Measurements from ENCODE around the gene FBXO2. TPM values are rescaled to one million over a fixed set of nuclear protein-coding genes. Genes with fewer than 3 reads are reported as not detected.

Gene FBXO2
- total RNA-seq, 1 donor from 2014 or later: 2.2 TPM

DNA sequence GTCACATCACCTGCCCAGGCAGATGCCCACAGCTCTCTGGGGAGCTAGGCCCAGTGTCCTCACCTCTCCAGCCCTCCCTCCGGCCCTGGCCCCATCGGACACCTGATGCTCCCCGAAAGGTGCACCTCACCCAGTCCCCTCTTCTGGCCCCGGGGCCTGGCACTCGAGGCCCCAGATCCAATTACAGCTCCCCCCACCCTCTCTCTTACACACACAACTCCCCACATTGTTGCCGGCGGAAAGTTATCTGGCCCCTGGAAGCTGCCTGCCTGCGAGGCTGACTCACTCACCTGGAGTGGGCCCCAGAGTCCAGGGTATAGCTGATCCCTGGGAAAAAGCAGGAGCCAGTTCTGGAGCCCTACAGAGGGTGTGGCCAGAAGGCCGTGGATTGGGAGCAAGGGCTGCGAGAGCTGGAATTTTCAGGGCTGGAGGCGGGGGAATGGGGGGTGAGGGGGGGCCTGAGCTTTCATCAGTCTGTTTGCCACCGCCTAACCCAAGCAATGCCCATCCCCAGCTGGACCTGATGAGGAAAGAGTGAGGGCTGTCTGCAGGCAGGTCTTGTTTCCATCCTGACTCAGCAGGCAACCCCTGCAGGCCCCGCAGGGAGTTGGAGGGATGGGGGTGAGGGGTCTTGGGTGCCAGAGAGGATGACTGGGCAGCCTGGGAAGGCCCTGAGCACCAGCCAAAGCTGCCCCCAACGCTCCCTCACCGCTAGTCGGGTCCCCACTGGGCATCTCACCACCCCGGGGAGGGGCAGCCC, 948 bp downstream of the FBXO2 start:
- no peak for DNase-seq (ENCODE audit: low read depth in 2 of 2)

DNA sequence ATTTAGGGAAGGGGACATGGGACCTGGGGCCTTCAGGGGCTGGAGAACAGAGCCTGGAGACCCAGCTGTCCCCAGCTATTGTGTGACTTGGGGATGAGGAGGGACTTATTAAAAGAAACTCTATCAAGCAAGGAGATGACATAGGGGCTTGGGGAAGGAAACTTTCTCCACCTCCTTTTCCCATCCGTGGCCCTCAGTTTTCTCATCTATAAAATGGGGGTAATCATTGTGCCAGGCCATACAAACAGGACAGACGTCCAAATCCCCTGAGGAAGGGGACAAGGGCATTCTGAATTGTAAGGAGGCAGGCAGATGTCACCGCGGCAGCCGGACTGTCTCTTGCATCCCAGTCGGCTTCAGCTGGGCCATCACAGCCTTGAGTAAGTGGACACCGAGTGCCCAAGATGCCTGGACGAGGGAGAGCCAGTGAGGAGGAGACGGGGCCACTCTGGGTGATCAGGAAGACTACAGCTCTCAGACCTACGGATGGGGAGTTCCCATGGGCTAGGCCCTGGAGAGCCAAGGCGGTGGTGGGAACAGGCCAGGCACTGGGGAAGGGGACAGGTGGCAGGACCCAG, 1.9 kb downstream of the FBXO2 start:
- DNase-seq (ENCODE audit: low read depth in 2 of 2): no peak

DNA sequence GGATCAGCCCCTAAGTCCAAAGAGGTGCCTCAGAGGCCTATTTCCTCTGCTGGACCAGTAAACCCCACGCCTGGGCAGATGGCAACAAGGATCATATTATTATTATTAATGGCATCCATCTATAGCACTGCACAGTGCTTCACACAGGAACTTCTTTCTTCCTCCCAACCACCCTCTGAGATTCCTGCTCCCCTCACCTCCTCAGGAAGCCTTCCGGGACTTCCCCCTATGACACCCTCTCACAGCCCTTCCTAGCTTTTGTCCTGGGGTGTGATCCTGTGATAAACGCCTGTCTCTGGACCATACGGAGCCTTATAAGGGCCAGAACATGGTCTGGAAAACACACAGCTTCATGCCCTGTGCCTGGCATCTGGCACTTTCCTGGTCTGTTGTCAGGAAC, 3.2 kb downstream of the FBXO2 start:
- DNase-seq (ENCODE audit: low read depth in 2 of 2): no peak

GRCh38 chr1:11650331-11650991, 3.8 kb downstream of the FBXO2 start:
- DNase-seq (ENCODE audit: low read depth in 2 of 2): peak; percentile 78 to 90

DNA sequence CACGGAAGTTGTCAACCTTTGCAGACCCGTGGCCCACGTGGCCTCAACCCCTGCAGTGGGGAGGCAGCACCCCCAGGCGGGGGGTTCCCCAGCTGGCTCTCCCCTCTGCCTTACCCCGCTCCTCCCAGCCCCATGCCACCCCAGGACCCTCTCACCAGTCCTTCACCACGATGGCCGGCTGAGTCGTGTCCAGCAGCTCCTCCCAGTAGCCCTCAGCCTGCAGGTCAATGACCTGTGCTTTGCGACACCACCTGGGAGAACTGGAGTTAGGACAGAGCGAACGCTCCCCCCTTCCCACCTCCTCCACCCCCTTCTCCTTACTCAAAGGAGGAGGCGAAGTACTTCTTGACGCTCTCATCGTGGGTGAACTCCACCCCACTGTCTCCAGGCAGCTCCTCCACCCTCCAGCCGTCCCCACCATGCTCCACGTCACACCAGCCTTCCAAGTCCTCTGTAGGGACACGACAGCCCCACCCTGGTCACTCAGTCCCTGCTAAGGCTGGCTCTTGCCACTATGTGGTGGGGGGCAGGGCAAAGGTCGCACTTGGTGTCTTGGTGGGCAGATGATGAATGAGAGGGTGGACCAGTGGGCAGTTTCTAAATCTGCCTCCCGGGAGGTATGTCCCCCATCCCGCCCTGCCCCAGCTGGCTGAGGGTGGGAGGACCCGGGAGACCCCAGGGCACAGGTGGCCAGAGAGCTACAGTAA, 4.5 kb downstream of the FBXO2 start:
- DNase-seq (ENCODE audit: low read depth in 2 of 2): no peak

DNA sequence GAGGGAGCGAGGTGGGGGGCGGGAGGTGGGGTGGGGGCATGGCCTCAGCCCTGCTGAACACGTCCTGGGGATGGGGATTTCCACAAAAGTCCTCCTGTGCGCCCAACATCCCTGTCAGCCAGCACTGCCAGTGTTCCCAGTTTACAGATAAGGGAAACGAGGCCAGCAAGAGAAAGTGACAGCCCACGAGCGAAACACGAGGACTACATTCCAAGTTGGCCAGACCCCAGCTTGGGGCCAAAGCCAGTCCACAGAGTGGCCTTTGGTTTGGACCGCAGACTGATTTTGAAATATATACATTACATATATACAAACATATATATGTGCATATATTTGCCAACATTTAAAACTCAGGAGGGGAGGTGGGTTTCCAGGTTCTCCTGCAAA, 5.0 kb downstream of the FBXO2 start:
- no peak for DNase-seq (ENCODE audit: low read depth in 2 of 2)

DNA sequence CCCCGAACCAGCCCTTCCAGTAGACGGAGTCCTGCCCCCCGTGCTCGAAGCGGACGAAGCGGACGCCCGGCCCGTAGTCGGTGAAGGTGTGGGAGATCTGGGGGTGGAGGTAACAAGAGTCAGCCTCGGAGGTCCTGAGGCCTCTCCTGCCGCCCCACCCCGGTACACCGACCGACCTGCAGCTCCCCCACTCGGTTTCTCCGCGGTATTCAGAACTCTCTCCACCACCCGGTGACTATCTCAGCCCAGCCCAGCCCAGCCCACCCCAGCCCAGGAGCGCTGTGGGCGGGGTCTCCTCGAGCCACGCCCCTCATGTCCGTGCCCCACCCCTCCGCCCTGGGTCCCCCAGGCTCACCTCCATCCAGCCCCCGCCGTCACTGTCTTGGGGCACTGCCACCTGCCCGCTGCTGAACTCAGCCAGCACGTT, 5.5 kb downstream of the FBXO2 start:
- peak in 1 of 2 donors; percentile 26 for DNase-seq (ENCODE audit: low read depth in 2 of 2)

DNA sequence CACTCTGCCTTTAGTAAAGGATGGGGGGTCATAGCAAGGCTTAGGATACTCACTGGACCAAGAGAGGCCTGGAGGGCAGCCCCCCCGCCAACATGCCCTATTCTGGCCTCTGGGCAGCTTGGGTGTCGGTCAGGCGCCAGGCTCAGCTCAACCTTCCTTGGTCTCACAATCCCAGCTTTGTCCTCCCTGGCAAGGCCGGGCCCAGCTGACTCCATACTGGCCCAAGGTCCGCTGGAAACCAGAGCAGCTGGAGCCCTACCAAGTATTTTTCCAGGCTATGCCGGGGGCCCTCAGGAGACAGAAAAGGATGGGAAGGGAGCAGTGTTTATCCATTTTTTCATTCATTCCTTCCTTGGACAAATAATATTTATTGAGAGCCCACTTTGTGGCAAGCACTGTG, 6.2 kb downstream of the FBXO2 start:
- DNase-seq (ENCODE audit: low read depth in 2 of 2): no peak

GRCh38 chr1:11647333-11647732, 6.9 kb downstream of the FBXO2 start:
- no peak for DNase-seq (ENCODE audit: low read depth in 2 of 2)

- DNase-seq (ENCODE audit: low read depth in 2 of 2): no peak
Observed at GRCh38 chr1:11646317-11646716, 7.9 kb downstream of the FBXO2 start.

GRCh38 chr1:11645670-11646265, 8.5 kb downstream of the FBXO2 start:
- peak; percentile 80 to 90 for DNase-seq (ENCODE audit: low read depth in 2 of 2)

DNA sequence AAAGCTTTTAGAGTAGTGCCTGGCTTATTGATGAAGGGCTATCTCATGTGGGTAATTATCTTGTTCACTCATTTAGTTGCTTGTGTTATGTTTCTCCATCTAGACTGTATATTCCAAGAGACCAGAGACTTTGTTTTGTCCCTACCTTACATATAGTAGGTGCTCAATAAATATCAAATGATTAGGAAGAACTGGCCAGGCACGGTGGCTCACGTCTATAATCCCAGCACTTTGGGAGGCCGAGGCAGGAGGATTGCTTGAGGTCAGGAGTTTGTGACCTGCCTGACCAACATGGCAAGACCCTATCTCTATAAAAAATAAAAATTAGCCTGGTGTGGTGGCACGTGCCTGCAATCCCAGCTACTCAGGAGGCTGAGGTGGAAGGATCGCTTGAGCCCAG, 9.0 kb downstream of the FBXO2 start:
- no peak for DNase-seq (ENCODE audit: low read depth in 2 of 2)

- no peak for DNase-seq (ENCODE audit: low read depth in 2 of 2)
Observed at GRCh38 chr1:11643782-11644181, 10.4 kb downstream of the FBXO2 start.

- DNase-seq (ENCODE audit: low read depth in 2 of 2): peak; percentile 71 to 81
Observed at GRCh38 chr1:11642418-11643017, 11.7 kb downstream of the FBXO2 start.

DNA sequence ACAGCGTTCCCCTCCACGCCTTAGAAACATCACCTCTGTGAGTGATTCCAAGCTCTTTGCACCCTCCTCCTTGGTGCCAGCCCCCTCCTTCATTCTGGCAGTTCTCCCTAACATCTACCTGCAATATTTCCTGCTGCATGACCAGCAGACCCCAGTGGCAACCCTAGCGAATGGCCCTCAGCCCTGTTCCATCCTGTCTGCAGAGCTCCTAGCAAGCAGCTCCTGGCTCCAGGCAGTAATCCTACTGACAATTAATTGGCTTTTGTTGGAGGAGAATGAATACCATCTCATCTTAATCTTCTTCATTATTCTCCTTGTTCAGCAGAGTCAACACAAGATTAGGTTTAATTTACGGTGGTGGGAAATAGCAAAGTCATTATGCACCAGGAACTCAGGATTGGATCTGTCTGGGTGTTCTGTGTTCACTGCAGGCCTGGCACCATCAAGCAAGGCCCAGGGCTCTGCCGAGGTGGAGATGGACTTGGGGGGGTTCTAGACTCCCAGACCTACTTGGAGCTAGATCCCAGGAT, 12.4 kb downstream of the FBXO2 start:
- no peak for DNase-seq (ENCODE audit: low read depth in 2 of 2)

DNA sequence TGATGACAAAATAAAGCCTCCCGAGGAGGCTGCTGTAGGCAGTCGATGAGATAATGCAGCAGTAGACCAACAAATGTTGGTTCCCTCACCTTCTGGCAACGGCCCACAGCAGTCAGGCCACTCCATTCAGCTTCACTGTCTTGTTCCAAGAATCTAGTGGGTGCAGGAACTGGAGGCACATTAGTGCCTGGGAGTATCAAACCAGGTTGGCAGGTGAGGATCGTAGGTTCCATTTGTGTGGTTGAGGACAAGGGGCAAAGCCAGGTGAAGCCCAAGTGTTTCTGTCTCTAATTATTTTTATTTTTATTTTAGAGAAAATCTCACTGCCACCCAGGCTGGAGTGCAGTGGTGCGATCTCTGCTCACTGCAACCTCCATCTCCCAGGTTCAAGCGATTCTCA, 13.3 kb downstream of the FBXO2 start:
- no peak for DNase-seq (ENCODE audit: low read depth in 2 of 2)

DNA sequence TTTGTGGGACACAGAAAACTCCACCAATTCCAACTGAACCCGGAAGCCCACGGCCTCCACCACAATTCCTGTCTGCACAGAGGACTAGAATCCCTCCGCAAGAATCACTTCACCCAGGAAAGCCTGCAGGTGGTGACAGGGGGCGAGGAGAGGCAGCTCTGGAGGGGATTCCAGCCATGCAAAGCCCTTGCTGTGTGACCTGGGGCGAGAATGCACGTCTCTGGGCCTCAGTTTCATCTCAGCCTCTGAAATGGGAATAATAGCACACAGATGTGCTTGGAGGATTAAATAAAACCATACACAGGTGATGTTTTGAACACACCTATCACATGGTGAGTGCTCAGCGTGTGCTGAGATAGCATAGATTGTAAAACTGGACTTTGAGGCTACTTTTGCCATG, 14.1 kb downstream of the FBXO2 start:
- no peak for DNase-seq (ENCODE audit: low read depth in 2 of 2)

- DNase-seq (ENCODE audit: low read depth in 2 of 2): no peak
Observed at GRCh38 chr1:11639372-11639771, 14.9 kb downstream of the FBXO2 start.

DNA sequence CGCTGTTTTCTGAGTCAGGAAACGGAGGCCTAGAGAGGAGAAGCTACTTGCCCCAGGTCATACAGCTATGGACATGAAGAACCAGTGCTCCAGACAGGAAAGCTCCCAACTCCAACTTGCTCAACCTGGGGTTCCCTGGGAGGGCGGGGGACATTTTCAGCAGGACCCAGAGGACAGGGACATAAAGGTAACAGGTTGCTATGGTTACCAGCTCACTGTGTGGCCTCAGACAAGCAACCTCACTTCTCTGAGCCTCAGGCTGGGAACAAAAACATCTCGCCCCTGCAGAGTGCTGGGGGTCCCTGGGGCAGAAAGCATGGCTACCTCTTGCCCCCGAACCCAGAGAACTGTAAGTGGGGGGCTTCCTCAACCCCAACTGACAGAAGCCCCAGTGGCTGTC, 16.1 kb downstream of the FBXO2 start:
- DNase-seq (ENCODE audit: low read depth in 2 of 2): no peak

DNA sequence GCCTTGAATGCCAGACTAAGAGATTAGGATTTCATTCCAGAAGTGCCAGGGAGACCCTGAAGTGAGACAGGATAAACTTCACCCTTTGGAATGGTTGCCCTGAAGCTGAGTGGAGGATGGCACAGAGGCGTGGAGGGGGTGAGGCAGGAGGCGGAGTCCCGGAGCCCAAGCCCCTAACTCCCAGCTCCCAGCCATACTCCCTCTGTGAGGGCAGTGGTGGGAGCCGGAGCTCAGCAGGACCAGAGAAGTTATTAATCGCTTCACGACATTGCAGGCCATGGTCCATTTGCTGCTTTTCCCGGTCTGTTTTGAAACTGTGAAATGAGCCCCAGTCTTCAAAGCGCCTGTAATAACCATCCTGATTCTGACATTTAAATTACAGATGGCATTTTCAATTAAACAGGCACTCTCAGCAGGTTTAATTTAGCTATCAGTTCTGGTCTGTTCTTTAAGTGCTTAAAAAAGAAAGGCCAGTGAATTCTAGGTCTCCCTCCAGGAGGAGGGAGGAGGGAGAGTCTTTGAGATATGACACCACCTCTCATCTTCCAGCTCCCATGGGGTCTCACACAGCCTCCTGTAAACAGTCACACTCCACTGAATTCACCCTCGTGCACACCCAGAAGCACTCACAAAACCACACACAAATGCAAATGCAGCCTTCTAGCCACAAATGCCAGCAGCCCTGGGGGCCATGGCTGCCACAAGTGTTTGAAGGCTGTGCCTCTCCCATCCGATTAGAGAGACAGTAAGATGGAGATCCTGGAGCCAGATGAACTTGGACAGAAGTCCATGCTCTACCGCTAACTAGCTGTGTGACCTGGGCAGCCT, 19.6 kb downstream of the FBXO2 start:
- no peak for DNase-seq (ENCODE audit: low read depth in 2 of 2)

Data from lung microvascular endothelial cell (primary cell).